Activated naive CD8-positive, alpha-beta T cell treated with anti-CD3 and anti-CD28 coated beads, Interleukin-2, amount 10 ng/mL, durations not matched to agents 7 days and 5 days (primary cell): ENCODE measurements around the gene ASIC3. TPM values are rescaled to one million over a fixed set of nuclear protein-coding genes. Genes with fewer than 3 reads are reported as not detected.

Source experiments
- ATAC-seq: fragments of 150-1000 bp; cut with Tn5 transposase; one replicate; pipeline ENCODE4 v1.10.0; 2021; ENCODE audit warnings: low read depth, moderate library complexity
- POLR2A ChIA-PET: fragments of 350-600 bp; sonication (Branson Sonifier 250); formaldehyde crosslinking; loops from one replicate; lab custom pipeline; 2021; ENCODE audit warnings: antibody characterized with exemption; lab: Charles Lee
- DNase-seq: peaks from one replicate; pipeline ENCODE4 v3.0.0; 2021
- H3K27ac Mint-ChIP-seq: one replicate; pipeline ENCODE4 v1.8.0; 2022; ENCODE audit warnings: mild to moderate bottlenecking, mixed read lengths
- H3K27me3 Mint-ChIP-seq: one replicate; pipeline ENCODE4 v1.8.0; 2022; ENCODE audit warnings: mild to moderate bottlenecking, moderate library complexity, mixed read lengths
- H3K36me3 Mint-ChIP-seq: one replicate; pipeline ENCODE4 v1.8.0; 2021; ENCODE audit warnings: mild to moderate bottlenecking, mixed read lengths
- H3K4me1 Mint-ChIP-seq: one replicate; pipeline ENCODE4 v1.8.0; 2021; ENCODE audit warnings: mixed read lengths
- H3K4me3 Mint-ChIP-seq: one replicate; pipeline ENCODE4 v1.8.0; 2022; ENCODE audit warnings: mild to moderate bottlenecking, moderate library complexity, mixed read lengths
- H3K9me3 Mint-ChIP-seq: one replicate; pipeline ENCODE4 v1.8.0; 2021; ENCODE audit warnings: mixed read lengths
- total RNA-seq, 2 experiments: library from RNA; stranded (reverse); gene quantifications; one replicate each; pipeline ENCODE4 v1.2.3, GENCODE V29; 2021

ASIC3 gene
- total RNA-seq, 2 experiments from 2014 or later: 4.7 to 6.0 TPM

DNA sequence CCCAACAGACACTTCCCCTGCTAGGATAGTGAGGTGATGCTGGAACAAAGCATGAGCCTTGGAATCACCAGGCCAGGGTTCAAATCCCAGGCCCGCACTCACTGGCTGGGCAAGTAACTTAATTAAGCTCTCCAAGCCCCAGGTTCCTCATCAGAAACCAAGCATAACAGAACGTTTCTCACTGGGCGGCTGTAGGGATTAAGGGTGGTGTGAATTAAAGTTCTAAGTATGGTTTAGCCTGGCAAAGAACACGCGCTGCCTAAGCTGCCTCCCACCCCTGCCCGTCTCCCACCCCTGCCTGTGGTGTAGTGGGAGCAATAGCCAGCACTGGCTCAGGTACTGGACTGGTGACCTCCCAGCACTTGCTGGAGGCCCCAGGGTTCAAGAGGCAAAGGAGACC is 16.7 kb downstream of the ASIC3 start:
- Mint-ChIP-seq H3K4me3 (no peak overlapping the region), H3K27me3 (no peaks in the 10 kb centered on the region), H3K4me1 (peaks cover 13% of the 10 kb centered on the region), H3K9me3 (no peaks in the 10 kb centered on the region), H3K27ac (peak overlapping the region; percentile 9), H3K36me3 (peaks cover 9% of the 10 kb centered on the region)
- POLR2A ChIA-PET: no interaction called here
- ATAC-seq (no peak), DNase-seq (no peak)

DNA sequence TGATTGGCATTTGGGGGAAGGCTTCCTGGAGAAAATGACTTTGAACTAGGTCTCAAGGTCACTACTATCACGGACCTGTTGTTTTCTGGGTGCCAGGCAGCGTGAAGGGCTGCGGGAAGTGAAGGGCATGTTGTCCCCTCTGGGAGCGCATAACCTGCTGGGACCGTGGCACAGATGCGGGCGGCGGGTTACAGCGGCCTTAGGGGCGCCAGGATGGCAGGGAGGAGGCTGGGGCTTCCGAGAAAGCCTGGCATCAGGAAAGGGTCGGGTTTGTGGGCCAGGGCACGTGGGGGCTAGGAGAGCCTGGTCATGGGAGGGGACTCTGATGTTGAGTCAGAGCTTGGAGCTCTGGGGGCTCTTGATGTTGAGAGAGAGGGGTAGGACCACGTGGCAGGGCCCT is 17.2 kb downstream of the ASIC3 start:
- Mint-ChIP-seq H3K36me3 (peaks cover 10% of the 10 kb centered on the region), H3K27me3 (no peaks in the 10 kb centered on the region), H3K27ac (peak overlapping the region; percentile 9), H3K9me3 (no peaks in the 10 kb centered on the region), H3K4me1 (peaks cover 13% of the 10 kb centered on the region), H3K4me3 (no peak overlapping the region)
- DNase-seq: no peak
- POLR2A ChIA-PET: no interaction called here
- ATAC-seq: no peak

DNA sequence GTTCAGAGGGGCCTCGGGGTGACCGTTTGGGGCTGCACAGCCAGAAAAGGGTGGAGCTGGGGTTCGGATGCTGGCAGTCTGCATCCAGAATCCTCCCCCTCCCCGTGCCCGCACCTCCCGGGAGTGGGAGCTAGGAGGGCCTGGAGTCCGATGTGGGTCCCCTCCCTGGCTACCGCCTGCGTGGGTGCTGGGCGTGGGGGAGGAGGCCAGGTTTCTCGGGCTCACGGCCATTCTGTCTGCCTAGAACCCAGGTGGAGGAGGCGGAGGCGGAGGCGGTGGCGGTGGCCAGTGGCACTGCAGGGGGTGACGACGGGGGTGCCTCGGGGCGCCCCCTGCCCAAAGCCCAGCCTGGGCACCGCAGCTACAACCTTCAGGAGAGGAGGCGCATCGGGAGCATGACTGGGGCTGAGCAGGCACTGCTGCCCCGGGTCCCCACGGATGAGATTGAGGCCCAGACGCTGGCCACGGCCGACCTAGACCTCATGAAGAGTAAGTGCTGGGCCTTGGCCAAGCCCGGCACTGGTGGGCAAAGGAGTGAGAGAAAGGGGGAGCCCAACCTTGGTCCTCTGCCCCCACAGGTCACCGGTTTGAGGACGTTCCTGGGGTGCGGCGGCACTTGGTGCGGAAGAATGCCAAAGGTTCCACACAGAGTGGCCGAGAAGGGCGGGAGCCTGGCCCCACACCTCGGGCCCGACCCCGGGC is 18.1 kb downstream of the ASIC3 start:
- H3K4me3 Mint-ChIP-seq: no peak overlapping the region
- POLR2A ChIA-PET: no interaction called here

DNA sequence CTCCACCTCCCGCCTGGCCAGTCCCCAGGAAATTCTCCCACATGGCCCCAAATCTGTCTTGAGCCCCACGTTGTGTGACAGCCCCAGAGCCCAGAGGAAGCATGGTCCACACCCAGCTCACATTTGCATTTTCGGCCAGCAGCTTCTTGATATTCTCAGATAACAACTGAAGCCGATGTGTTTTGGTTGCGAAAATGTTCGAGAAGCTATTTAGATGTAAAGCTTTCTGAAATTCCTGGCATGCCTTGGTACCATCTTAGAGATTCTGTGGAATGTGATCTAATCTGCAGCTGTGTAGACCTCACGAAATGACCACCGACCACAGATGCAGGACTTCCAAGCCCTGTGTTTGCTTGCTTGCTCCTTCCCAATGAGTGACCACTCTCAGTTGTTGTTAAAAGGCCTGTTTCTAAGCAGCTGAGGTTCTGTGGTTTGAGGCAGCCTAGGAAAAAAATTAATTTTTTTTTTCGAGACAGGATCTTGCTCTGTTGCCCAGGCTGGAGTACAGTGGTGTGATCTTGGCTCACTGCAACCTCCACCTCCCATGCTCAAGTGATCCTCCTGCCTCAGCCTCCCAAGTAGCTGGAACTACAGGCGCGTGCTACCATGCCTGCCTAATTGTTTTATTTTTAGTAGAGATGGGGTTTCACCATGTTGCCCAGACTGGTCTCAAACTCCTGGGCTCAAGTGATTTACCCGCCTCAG is 19.9 kb downstream of the ASIC3 start:
- Mint-ChIP-seq H3K27ac (no peak overlapping the region), H3K9me3 (no peaks in the 10 kb centered on the region), H3K4me1 (no peaks in the 10 kb centered on the region), H3K4me3 (no peak overlapping the region), H3K36me3 (peaks cover 10% of the 10 kb centered on the region), H3K27me3 (no peaks in the 10 kb centered on the region)
- DNase-seq: no peak
- POLR2A ChIA-PET: interaction anchor here (1.1 to 1.3 kb wide), 2 partner anchors 9 to 12 kb away, joined by 3 to 4 read pairs; partner anchors contain the start of gene FASTK
- no peak for ATAC-seq

More for the DNA sequence above, 18.1 kb downstream of the ASIC3 start:
- DNase-seq (no peak), ATAC-seq (no peak)
- Mint-ChIP-seq H3K9me3 (no peaks in the 10 kb centered on the region), H3K27me3 (no peaks in the 10 kb centered on the region), H3K27ac (no peak overlapping the region), H3K36me3 (peaks cover 12% of the 10 kb centered on the region), H3K4me1 (peaks cover 6% of the 10 kb centered on the region)

DNA sequence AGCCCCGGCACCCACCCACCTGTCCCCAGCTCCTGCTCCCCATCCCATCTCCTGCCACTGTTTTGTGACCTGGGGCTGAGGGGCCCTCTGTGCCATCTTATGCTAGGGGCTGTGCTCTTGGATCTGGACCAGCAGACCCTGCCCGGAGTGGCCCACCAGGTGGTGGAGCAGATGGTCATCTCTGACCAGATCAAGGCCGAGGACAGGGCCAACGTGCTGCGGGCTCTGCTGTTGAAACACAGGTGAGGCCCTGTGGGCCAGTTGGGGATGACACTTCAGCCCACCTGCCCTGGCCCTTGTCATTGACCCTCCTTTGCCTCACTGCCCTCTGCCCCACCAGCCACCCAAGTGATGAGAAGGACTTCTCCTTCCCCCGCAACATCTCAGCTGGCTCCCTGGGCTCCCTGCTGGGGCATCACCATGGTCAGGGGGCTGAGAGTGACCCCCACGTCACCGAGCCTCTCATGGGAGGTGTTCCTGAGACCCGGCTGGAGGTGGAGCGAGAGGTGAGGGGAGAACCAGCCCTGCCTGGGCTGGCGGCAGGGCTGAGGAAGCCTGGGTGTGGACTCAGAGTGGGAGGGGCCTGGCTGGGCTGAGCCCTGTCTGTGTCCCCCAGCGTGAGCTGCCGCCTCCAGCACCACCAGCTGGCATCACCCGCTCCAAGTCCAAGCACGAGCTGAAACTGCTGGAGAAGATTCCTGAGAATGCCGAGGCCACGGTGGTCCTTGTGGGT is 21.7 kb downstream of the ASIC3 start:
- no peak overlapping the region for H3K4me3 Mint-ChIP-seq
- H3K9me3 Mint-ChIP-seq: no peaks in the 10 kb centered on the region
- DNase-seq: no peak
- H3K4me1 Mint-ChIP-seq: no peaks in the 10 kb centered on the region
- H3K36me3 Mint-ChIP-seq: peaks cover 10% of the 10 kb centered on the region
- POLR2A ChIA-PET: no interaction called here
- H3K27ac Mint-ChIP-seq: no peak overlapping the region
- no peaks in the 10 kb centered on the region for H3K27me3 Mint-ChIP-seq
- ATAC-seq: no peak

DNA sequence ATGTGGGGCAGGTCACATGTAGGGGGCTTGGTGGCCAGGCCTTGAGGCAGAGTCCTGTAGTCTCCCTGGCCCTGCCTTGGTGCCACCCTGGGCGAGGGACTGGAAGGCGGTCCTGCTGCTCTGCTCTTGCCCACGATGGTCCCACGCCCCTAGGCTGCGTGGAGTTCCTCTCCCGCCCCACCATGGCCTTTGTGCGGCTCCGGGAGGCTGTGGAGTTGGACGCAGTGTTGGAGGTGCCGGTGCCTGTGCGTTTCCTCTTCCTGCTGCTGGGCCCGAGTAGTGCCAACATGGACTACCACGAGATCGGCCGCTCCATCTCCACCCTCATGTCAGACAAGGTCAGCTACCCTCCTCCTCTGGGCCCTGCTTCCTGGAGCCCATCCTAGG is 22.2 kb downstream of the ASIC3 start:
- Mint-ChIP-seq H3K4me1 (no peaks in the 10 kb centered on the region), H3K27ac (no peak overlapping the region), H3K36me3 (peaks cover 8% of the 10 kb centered on the region), H3K27me3 (no peaks in the 10 kb centered on the region), H3K9me3 (no peaks in the 10 kb centered on the region), H3K4me3 (no peak overlapping the region)
- no peak for ATAC-seq
- DNase-seq: no peak
- POLR2A ChIA-PET: no interaction called here

DNA sequence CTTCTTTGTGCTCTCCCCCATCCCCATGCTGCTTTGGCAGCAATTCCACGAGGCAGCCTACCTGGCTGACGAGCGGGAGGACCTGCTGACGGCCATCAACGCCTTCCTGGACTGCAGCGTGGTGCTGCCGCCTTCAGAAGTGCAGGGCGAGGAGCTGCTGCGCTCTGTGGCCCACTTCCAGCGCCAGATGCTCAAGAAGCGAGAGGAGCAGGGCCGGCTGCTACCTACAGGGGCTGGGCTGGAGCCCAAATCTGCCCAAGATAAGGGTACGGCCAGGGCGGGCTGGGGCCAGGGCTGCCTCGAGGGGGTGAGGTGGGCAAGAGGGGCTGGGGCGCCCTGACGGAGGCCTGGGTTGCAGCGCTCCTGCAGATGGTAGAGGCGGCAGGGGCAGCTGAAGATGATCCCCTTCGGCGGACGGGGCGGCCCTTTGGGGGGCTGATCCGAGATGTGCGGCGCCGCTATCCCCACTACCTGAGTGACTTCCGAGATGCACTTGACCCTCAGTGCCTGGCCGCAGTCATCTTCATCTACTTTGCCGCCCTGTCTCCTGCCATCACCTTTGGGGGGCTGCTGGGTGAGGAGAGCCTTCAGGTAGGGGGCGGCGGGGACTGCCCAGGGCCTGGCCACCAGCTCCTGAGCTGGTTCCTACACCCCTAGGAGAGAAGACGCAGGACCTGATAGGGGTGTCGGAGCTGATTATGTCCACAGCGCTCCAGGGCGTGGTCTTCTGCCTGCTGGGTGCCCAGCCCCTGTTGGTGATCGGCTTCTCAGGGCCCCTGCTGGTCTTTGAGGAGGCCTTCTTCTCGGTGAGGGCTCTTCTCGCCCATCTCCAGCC is 22.9 kb downstream of the ASIC3 start:
- no peak overlapping the region for H3K4me3 Mint-ChIP-seq
- H3K4me1 Mint-ChIP-seq: no peaks in the 10 kb centered on the region
- no peaks in the 10 kb centered on the region for H3K27me3 Mint-ChIP-seq
- no peak for DNase-seq
- ATAC-seq: no peak
- POLR2A ChIA-PET: no interaction called here
- H3K36me3 Mint-ChIP-seq: peaks cover 7% of the 10 kb centered on the region
- no peaks in the 10 kb centered on the region for H3K9me3 Mint-ChIP-seq
- H3K27ac Mint-ChIP-seq: no peak overlapping the region

DNA sequence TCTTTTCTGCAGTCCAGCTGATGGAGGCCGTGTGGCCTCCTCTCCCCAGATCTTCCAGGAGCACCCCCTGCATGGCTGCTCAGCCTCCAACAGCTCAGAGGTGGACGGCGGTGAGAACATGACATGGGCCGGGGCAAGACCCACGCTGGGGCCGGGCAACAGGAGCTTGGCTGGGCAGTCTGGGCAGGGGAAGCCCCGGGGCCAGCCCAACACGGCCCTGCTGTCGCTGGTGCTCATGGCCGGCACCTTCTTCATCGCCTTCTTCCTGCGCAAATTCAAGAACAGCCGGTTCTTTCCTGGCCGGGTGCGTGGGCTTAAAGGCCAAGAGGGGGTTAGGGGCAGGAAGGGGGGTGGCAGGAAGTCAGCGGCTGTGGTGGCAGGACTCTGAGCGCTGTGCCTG is 25.7 kb downstream of the ASIC3 start:
- no peak for ATAC-seq
- H3K9me3 Mint-ChIP-seq: no peaks in the 10 kb centered on the region
- no peaks in the 10 kb centered on the region for H3K27me3 Mint-ChIP-seq
- peaks cover 7% of the 10 kb centered on the region for H3K36me3 Mint-ChIP-seq
- H3K4me1 Mint-ChIP-seq: peaks cover 8% of the 10 kb centered on the region
- H3K4me3 Mint-ChIP-seq: no peak overlapping the region
- no peak for DNase-seq
- POLR2A ChIA-PET: no interaction called here
- H3K27ac Mint-ChIP-seq: no peak overlapping the region

DNA sequence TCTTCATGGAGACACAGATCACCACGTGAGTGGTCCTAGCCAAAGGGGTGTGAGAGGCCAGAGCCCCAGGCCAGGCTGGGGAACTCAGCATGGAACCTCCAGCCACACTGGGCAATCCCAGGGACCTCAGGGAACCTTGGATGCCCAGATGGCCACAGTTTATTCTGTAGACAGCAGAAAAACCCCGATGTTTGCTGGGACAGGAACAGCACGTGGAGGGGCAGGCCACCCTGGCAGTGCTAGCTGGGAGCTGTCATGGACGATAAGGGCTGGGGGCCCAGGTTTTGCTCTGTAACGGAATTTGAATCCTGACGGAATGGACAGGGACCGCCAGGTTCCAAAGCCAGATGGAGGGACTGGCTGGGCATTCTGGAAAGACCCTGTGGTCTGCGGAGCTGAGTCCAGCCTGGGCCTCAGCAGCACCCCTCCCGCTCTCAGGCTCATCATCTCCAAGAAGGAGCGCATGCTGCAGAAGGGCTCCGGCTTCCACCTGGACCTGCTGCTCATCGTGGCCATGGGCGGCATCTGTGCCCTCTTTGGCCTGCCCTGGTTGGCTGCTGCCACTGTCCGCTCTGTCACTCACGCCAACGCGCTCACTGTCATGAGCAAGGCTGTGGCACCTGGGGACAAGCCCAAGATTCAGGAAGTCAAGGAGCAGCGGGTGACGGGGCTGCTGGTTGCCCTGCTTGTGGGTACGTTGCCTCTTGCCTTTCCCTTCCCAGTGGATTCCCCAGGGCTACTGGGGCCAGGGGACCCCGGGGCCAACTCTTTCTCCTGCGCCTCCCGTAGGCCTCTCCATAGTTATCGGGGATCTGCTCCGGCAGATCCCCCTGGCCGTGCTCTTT is 26.7 kb downstream of the ASIC3 start:
- H3K9me3 Mint-ChIP-seq: no peaks in the 10 kb centered on the region
- DNase-seq: no peak
- POLR2A ChIA-PET: no interaction called here
- no peak overlapping the region for H3K27ac Mint-ChIP-seq
- H3K36me3 Mint-ChIP-seq: peaks cover 9% of the 10 kb centered on the region
- H3K4me3 Mint-ChIP-seq: no peak overlapping the region
- H3K27me3 Mint-ChIP-seq: no peaks in the 10 kb centered on the region
- H3K4me1 Mint-ChIP-seq: peaks cover 15% of the 10 kb centered on the region
- no peak for ATAC-seq

DNA sequence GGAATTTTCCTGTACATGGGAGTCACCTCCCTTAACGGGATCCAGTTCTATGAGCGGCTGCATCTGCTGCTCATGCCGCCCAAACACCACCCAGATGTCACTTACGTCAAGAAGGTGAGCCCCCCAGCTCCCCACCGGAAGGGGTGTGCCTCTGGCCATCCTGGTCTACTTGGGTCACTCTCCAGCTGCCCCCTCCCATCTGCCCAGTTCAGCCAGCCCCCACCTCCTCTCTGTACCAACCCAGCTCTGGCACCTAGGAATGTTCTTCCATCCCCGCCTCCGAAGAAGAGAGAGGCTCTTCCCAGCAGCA is 27.3 kb downstream of the ASIC3 start:
- Mint-ChIP-seq H3K36me3 (peaks cover 8% of the 10 kb centered on the region), H3K9me3 (no peaks in the 10 kb centered on the region), H3K27me3 (no peaks in the 10 kb centered on the region), H3K27ac (no peak overlapping the region), H3K4me3 (no peak overlapping the region), H3K4me1 (peaks cover 15% of the 10 kb centered on the region)
- ATAC-seq (no peak), DNase-seq (no peak)
- POLR2A ChIA-PET: no interaction called here

DNA sequence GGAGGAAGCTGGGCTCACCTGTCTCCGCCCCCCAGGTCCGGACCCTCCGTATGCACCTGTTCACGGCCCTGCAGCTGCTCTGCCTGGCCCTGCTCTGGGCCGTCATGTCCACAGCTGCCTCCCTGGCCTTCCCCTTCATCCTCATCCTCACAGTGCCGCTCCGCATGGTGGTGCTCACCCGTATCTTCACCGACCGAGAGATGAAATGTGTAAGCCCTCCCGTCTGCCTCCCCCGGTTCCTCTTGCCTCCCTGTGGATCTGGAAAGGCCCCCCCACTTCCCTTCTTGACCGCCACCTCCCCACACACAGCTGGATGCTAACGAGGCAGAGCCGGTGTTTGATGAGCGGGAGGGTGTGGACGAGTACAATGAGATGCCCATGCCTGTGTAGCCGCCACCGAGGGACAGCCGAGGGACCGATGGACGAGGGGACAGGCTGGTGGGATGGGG is 27.7 kb downstream of the ASIC3 start:
- POLR2A ChIA-PET: no interaction called here
- Mint-ChIP-seq H3K9me3 (no peaks in the 10 kb centered on the region), H3K4me3 (no peak overlapping the region), H3K4me1 (peaks cover 15% of the 10 kb centered on the region), H3K27me3 (no peaks in the 10 kb centered on the region), H3K36me3 (peaks cover 7% of the 10 kb centered on the region), H3K27ac (peak overlapping the region; percentile 30)
- DNase-seq (no peak), ATAC-seq (no peak)

DNA sequence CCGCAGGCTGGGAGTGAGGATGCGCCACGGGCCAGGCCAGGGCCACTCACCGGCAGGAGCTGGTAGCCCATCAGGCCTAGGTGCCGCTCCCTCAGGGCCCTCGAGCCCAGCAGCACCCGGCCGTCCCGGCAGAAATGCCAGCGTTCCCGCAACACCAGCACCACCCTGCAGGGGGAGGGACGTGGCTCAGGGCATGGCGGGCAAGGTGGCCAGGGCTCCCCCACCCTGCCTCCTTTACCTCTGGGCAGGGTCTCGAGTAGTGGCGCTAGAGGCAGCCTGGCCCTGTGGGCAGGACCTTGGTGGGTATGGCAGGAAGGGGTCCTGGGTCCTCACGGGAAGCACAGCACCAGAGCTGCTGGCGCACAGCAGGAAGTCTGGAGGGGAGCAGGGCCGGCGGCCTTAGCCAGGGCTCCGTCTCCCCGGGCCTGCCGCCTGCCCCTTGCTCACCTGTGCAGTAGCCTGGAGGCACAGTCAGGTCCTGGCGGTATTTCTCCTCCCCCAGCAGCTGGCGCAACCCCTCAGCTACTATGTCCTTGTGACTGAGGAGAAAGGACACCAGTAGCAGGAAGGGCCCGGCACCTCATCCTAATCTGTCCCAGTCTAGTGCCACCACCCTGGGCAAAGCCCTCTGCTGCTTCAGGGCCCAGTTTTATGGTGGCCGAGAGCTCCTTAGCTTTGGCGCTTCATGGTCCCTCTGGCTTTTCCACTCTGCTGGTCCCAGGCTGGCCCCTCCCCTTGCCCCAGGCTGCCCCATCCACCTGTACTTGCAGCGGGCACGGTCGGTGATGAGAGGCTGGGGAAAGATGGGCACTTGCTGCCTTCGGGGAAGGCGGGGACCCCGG is 28.8 kb downstream of the ASIC3 start:
- Mint-ChIP-seq H3K4me1 (peaks cover 17% of the 10 kb centered on the region), H3K36me3 (peaks cover 8% of the 10 kb centered on the region), H3K27me3 (no peaks in the 10 kb centered on the region), H3K9me3 (no peaks in the 10 kb centered on the region), H3K4me3 (no peak overlapping the region), H3K27ac (no peak overlapping the region)
- ATAC-seq (no peak), DNase-seq (no peak)
- POLR2A ChIA-PET: interaction anchor here (0.5 to 1.7 kb wide), 3 partner anchors 9 to 67 kb away, joined by 3 to 7 read pairs (median 4); no protein-coding TSS in a partner anchor
